Measurements from ENCODE around the gene MEGF11. TPM values are rescaled to one million over a fixed set of nuclear protein-coding genes. Genes with fewer than 3 reads are reported as not detected.

MEGF11 gene
- polyA plus RNA-seq (ENCODE audit: insufficient read length in 12 of 12): 1 to 10 TPM in 2 of 12 donors, under 1 TPM in 8, not detected in 2; 0.12 to 1.6 (median 0.60) TPM
- long read RNA-seq, donor 1: 0 reads
- long read RNA-seq, donor 2: 0 reads
- long read RNA-seq, donor 3: 0 reads
- long read RNA-seq, donor 4: 0 reads
- long read RNA-seq, donor 5: 0 reads
- long read RNA-seq, donor 6: 0 reads
- long read RNA-seq, donor 7: 0 reads
- long read RNA-seq, donor 8: 0 reads
- long read RNA-seq, donor 9: 0 reads
- long read RNA-seq, donor 10: 0 reads
- long read RNA-seq, donor 11: 0 reads

DNA sequence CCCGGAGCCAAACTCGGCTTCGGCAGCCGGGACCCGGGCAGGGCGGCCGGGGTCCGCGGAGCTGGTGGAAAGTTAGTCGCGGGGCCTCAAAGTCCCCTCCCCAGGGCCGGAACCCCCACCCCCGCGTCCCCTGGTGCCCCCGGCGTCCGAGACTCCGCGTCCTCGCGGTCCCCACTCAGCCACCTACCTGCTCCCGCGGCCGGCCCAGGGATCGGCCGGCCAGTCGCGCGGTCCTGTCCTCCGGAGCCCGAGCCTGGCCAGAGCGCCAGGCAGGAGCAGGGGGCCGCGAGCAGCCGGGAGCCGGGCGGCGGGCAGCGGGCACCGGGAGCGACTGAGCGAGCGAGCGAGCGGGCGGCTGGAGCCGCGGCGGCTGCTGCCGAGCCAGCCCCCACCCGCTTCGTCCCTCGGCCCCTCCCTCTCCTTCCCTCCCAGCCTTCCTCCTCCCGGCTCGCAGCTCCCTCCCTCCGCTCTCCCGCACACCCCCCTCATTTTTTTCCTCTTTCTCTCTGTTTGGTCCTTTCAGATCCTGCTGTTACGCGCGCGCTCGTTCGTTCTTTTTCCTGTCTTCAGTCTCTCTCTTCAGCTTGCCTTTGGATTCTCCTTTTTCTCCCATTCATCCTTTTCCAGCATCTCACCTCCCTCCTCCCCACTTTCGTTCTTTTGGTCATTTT is at the start of gene MEGF11:
TSS of gene MEGF11 (minus strand) at position 333 of the 671 bp plus-strand sequence. CDS start 125,347 bp downstream, outside the sequence.
- DNase-seq: peak; percentile 40

DNA sequence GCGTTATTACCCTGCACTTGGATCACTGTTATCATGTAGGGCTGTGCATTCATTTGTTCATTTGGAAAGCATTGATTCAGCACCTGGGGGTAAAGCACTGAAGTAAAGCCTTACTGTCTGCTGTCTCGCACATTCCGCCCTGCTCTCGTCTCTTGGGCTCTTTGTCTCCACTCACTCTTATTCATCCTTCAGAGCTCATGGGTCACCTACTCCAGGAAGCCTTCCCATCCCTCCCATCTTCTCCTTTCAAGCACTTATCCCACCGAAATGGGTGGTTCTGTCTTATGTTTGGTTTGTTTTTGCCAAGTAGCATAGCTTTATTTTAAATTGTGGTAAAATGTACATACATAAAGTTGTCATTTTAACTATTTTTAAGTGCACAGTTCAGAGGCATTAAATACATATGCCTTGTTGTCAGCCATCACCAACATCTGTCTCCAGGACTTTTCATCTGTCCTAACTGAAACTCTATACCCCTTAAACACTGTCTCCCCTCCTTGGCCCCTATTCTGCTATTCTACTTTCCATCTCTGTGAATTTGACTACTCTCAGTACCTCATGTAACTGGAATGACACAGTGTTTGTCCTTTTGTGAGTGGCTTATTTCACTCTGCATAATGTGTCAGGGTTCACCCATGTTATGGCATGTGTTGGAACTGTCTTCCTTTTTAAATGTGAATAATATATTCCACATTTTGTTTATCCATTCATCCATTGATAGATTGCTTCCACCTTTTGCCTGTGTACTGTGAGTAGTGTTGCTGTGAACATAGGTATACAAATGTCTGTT is 49.1 kb upstream of the MEGF11 start:
- no peak for DNase-seq

- peak; percentile 57 for DNase-seq
Observed at GRCh38 chr15:66298803-66299251, 45.3 kb upstream of the MEGF11 start.

- DNase-seq: no peak
Observed at GRCh38 chr15:66296186-66296585, 42.6 kb upstream of the MEGF11 start.

DNA sequence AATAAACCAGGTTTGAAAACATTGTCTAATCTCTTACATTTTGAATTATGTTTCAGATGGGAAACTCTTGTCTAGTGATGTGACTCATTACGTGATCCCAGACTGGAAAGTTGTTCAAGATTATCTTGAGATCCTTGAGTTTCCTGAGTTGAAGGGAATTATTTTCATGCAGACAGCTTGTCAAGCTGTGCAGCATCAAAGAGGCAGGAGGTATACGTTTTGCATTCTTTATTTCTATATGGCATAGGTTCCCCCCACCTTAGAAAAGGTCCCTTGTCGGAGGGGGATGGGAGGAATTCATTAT is 41.3 kb upstream of the MEGF11 start:
- no peak for DNase-seq

- peak; percentile 26 for DNase-seq
Observed at GRCh38 chr15:66294157-66294931, 40.8 kb upstream of the MEGF11 start.

DNA sequence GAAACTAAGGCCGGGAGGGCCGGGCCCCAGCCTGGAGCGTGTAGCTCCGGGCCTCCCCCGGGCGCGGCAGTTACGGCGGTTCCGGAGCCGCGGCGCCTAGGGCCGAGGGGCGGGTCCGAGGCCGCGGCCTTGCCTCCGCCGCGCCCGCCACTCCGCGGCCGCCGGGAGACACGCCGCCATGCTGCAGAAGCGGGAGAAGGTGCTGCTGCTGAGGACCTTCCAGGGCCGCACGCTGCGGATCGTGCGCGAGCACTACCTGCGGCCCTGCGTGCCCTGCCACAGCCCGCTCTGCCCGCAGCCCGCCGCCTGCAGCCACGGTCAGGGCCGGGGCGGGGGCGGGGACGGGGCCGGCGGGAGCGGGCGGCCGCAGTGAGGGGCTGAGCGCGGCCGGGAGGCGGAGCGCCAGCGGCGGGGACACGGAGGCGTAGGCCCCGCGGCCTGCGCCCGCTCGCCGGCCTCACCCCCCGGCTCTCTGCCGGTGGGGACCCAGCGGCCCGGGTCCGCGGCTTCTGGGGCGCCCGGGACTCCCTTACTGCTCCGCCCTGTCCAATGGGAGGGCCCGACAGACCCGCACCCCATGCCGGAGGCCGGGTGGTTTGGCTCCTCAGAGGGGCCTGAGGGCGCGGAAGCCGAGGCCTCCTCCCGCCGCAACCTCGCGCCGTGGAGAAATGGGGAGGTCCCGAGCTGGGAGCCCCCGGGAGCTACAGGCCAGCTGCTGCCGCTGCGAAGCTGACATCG is 40.0 kb upstream of the MEGF11 start, which contains the start of gene DIS3L:
TSS of gene DIS3L (plus strand) at position 150 of the 738 bp plus-strand sequence. CDS start at position 179, 29 bp downstream.
- DNase-seq: peak; percentile 57

DNA sequence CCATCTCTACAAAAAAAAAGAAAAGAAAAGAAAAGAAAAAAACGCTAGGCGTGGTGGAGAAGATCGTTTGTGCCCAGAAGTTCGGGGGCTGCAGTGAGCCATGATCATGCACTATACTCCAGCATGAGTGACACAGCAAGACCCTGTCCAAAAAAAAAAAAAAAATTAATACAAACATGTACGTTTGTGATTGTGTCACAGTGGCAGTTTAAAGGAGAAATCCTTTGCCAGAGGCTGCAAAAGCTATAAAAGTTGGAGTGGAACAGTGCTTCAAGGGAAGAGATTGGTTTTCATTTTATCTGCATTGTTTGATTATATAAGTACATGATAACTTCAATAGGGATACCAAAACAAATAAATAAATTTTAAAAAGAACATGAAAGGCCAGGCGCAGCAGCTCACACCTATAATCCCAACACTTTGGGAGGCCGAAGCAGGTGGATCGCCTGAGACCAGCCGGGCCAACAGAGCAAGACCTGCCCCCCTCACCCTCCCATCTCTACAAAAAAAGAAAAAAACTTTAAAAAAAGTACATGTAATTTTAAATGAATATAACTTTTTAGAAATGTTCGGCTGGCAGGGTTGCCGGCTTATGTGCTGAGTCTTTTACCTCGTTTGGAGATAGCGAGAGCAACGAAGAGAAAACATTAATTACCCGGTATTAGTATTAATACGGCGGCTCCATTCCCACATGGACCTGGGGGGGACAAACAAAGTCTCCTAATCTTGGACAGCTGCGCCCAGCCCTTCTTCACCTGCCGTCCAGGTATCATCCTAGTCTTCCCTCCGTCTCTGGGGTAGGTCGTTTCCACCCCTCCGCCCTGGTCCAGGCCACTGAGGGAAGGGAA is 39.2 kb upstream of the MEGF11 start:
- no peak for DNase-seq

- no peak for DNase-seq
Observed at GRCh38 chr15:66291816-66292570, 38.4 kb upstream of the MEGF11 start.

- no peak for DNase-seq
Observed at GRCh38 chr15:66290518-66290917, 37.0 kb upstream of the MEGF11 start.

DNA sequence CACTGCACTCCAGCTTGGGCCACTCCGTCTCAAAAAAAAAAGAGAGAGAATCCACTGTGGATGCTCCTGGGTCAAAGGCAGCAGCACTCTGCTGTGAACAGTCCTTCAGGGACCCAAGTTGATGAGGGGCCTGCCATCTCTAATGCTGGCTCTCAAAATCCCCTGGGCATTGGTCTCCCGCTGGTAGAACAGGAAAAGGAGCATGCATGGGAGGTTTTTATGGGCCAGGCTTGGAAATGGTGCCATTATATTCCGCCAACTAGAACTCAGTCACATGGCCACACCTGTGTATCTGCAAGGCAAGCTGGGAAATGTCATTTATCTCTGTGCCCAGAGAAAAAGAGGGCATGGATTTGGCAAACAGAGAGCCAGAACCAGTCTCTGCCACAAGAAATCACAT is 36.5 kb upstream of the MEGF11 start:
- DNase-seq: no peak

GRCh38 chr15:66288551-66289185 is 35.1 kb upstream of the MEGF11 start:
- peak; percentile 65 for DNase-seq

DNA sequence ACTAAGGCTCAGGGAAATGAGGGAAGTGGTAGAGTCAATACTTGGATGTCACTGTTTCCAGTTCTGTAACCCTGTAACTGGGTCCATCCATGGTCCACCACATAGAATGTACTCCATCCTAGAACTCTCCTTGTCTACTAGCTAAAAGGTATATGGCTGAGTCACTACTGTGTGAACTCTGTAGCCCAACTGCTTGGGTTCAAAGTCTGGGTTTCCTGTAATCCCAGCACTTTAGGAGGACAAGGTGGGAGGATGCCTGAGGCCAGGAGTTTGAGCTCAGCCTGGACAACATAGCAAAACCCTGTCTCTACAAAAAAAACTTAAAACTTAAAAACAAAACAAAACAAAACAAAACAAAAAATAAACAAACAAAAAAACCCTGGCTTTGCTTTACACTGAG is 34.5 kb upstream of the MEGF11 start:
- DNase-seq: no peak

DNA sequence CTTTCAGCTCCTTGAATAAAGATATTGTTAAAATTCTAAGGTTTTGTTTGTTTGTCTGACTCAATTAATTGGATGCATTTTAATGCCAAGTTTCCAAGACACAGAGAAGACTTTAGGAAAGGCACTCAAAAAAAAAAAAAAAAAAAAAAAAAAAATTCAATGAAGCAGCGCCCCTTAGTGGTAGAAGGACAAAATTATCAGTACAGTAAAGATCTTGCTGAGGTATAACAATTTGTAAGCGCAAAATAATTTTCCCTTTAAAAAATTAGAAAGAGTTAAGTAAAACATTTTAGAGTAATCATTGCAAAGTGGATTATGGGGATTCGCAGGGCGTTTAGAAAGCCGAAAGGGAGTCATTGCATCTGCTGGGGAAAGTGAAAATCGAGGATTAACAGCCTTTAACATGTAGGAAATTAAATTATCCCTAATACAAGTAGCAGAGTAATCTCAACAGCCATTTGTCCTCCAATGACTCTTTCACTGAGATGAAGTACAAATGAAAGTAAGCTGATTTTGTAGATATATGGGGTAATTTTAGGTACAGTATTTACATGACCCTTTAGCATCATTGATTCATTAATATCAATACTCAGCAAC is 34.0 kb upstream of the MEGF11 start:
- DNase-seq: peak; percentile 52

DNA sequence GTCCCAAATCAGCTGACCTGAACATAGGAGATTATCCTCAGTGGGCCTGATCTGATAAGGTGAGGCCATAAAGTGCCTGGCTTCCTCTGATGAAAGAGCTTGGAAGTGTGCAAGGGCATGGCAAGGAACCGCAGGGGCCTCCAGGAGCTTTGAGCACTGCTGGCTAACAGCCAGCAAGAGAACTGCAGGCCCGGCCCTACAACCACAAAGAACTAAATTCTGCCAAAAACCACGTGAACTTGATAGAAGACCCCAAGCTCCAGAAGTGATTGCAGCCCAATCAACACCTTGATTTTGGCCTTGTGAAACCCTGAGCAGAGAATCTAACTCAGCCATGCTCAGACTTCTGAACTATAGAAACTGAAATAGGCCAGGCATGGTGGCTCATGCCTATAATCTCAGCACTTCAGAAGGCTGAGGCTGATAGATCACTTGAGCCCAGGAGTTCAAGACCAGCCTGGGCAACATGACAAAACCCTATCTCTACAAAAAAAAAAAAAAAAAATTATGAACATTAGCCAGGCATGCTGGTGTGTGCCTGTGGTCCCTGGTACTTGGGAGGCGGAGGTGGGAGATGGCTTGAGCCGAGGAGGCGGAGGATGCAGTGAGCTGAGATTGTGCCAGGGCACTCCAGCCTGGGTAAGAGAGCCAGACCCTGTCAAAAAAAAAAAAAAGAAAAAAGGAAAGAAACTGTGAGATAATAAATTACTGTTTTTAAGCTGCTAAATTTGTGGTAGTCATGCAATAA is 32.2 kb upstream of the MEGF11 start:
- no peak for DNase-seq

DNA sequence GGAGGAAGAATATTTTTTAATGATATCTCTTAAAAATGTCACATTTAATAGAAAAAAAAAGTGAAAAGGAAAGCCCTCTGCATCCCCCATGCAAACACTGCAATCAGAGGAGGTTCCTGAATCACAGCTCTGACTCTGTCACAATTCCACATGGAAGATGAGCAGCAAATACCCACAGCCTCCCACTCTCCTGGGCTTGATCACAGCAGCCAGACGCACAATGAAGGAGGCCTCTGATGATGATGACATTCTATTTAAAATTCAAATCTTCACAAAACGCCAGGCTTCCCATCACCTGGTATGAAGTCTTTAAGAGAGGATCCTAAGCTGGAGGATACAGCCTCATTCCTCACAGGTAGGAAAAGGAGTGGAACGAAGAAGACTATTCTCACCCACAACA is 30.7 kb upstream of the MEGF11 start:
- DNase-seq: no peak

- no peak for DNase-seq
Observed at GRCh38 chr15:66278671-66279070, 25.1 kb upstream of the MEGF11 start.

GRCh38 chr15:66278056-66278455 is 24.5 kb upstream of the MEGF11 start:
- no peak for DNase-seq

All from muscle of arm (tissue), 14 donors.